ENCODE data around the gene UNC13A.
"Not testable (repeated sequence)": the region's sequence is repeated elsewhere in the genome, so short reads cannot be mapped to it uniquely, and the experiment has no call there.

UNC13A gene

GRCh38 chr19:17599780-17600179 lies 88.4 kb downstream of the UNC13A start:
- no peak for DNase-seq

GRCh38 chr19:17598953-17599352 lies 89.2 kb downstream of the UNC13A start:
- no peak for DNase-seq

GRCh38 chr19:17598063-17598462 lies 90.1 kb downstream of the UNC13A start:
- DNase-seq: not testable (repeated sequence)

DNA sequence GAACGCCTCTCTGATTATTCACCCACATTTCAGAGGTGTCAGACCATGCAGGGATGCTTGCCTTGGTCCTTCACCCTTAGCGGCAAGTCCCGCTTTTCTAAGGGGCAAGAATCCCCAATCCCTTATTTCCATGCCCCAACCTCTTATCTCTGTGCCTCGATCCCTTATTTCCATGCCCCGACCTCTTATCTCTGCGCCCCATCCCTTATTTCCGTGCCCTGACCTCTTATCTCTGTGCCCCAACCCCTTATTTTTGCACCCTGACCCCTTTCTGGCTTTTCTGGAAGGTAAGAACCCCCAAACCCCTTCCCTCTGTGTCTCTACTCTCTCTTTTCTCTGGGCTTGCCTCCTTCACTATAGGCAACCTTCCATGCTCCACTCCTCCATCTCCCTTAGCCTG lies 93.9 kb downstream of the UNC13A start:
- DNase-seq: not testable (repeated sequence)

DNA sequence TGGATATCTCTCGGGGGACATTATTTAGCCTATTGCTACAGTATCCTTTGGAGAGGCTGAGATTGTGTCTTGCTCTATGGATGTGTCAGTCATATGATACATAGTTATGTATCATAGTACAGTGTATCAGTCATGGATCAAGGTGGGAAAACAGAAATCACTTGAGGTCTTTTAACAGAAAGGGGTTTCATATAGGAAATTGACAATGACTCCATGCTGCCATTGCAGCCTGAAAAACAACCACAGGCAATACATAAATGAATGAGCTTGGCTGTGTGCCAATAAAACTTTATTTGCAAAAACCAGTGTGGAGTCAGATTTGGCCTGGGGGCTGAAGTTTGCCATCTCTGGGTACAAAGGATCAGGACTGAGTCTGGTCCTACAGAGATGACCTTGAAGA lies 97.3 kb downstream of the UNC13A start:
- DNase-seq: no peak

GRCh38 chr19:17585395-17585794 lies 102.8 kb downstream of the UNC13A start:
- DNase-seq: not testable (repeated sequence)

- DNase-seq: no peak
These were observed 104.0 kb downstream of the UNC13A start for GRCh38 chr19:17584132-17584531.

GRCh38 chr19:17582613-17583012 lies 105.5 kb downstream of the UNC13A start:
- no peak for DNase-seq

- DNase-seq: no peak
These were observed 106.8 kb downstream of the UNC13A start for GRCh38 chr19:17581211-17581874.

DNA sequence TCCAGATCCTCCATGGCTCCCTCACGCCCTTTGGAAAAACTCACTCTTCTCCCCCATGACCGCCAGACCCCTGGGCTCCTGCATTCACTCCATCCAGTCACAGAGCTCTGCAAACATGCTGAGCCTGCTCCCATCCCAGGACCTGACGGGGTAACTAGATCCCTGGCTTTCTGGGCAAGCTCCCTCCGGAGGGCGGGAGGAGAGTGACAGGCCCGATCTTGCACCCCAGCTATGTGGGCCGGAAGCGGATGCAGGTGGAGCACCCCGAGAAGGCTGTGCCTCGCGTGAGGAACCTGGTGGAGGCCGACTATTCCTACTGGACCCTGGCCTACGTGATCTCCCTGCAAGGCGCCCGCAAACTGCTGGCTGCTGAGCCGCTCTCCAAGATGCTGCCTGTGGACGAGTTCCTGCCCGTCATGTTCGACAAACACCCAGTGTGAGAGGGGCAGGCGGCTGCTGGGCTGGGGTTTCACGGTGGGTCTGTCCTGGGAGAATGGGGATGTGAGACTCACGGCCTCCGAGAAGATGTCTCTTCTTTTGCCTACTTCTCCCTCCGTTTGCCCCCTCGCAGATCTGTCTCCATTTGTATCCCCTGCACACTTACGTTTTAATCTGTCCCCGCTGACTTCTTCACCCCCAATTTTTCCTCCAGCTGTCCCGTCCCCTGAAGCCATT lies 107.5 kb downstream of the UNC13A start:
- no peak for DNase-seq

- DNase-seq: no peak
These were observed 108.4 kb downstream of the UNC13A start for GRCh38 chr19:17579661-17580244.

- DNase-seq: no peak
These were observed 110.6 kb downstream of the UNC13A start for GRCh38 chr19:17577457-17578097.

DNA sequence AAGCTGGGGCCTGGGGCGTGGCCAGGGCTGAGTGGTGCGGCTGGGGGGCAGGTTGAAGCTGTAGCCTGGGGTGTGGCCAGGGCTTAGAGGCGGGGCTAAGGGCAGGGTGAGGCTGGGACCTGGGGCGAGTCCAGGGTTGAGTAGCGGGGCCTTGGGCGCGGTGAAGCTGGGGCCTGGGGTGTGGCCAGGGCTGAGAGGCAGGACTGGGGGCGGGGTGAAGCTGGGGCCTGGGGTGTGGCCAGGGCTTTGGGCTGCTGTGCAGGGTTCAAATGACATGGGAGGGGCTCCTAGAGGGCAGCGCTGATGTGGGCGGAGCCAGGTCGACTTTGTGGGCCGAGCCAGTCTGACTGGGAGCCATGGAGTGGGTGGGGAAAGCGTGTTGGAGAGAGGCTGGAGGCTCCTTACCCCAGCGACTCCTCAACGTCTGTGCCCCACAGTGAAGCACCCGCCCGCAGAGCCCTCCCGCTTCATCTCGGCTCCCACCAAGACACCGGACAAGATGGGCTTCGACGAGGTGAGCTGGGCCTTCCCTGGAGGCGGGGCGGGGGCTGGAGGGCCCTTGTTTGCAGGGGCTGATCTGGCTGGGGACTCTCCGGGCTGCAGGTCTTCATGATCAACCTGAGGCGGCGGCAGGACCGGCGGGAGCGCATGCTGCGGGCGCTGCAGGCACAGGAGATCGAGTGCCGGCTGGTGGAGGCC lies 111.2 kb downstream of the UNC13A start:
- no peak for DNase-seq

DNA sequence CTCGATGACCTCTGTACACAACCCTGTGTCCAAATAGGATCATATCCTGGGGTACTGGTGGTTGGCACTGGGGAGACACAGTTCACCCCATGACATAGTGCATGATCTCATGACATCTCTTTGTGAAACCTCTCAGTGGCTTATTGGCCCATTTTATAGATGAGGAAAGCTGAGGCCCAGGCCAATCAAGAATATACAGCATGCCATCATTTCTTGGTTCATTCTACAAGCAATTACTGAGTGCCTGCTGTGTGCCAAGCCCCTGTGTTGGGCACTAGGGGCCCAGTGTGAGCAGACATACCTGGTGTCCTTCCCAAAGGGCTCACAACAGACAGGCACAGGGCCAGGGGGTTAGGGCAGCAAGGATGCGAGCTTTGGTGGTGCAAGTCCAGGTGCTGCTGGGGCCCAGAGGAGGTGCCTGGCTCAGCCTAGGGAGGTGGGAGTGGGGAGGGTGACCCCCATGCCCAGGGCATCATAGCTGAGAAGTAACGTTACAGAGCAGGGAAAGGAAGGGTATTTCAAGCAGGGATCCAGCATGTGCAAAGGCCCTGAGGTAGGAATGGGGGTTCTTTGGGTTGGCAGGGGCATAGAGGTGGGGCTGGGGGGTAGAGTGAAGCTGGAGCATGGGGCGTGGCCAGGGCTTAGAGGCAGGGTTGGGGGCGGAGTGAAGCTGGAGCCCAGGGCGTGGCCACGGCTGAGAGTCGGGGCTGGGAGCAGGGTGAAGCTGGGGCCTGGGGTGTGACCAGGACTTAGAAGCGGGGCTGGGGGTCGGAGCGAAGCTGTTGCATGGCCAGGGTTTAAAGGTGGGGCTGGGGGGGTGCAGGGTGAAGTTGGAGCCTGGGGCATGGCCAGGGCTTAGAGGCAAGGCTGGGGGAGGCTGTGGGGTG lies 112.0 kb downstream of the UNC13A start:
- DNase-seq: no peak

DNA sequence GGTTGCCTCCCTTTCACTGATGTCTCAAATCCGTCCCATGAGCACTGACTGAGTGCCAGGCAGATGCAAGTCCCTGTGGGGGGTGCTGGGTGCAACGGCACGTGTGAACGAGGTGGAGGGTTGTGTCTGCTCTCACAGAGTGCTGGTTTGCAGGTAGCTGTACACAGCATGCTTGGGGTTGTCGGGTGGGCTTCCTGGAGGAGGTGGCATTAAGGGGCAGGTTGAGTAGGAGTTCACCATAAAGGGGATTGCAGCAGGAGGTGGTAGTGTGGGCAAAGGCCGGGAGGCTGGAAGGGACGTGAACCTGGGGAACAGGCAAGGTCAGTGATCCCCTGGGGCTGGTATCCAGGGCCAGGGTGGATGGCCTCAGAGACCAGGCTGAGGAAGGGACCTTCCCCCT lies 115.5 kb downstream of the UNC13A start:
- DNase-seq: no peak

GRCh38 chr19:17570791-17571190 lies 117.4 kb downstream of the UNC13A start:
- no peak for DNase-seq

DNA sequence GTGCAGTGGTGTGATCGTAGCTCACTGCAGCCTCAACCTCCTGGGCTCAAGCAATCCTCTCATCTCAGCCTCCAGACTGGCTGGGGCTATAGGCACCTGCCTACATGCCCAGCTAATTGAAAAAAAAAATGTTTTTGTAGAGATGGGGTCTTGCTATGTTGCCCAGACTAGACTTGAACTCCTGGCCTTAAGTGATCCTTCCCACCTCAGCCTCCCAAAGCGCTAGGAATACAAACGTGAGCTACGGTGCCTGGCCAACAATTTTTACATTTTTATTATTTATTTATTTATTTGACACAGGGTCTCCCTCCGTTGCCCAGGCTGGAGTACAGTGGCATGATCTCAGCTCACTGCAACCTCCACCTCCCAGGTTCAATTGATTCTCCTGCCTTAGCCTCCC lies 117.9 kb downstream of the UNC13A start:
- not testable (repeated sequence) for DNase-seq

DNA sequence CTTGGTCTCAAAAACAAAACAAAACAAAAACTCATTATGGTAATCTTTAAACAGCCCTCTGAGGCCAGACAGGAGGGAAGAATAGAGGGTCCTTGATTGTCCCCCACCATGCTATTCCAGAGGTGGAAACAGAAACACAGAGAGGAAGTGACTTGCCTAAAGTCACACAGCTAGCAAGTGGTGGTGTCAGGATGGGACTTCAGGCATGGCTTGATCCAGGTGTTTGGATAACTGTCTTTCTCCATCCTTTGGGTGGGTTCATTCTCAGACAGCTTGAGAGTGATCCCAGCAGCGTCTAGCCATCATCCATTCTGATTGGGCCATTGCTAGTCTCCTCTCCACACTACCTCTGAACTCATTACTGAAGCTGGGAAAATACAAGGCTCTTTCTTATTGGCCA lies 120.2 kb downstream of the UNC13A start:
- DNase-seq: no peak

- DNase-seq: no peak
These were observed 122.5 kb downstream of the UNC13A start for GRCh38 chr19:17565611-17566010.

GRCh38 chr19:17564781-17565180 lies 123.4 kb downstream of the UNC13A start:
- DNase-seq: no peak

- no peak for DNase-seq
These were observed 125.6 kb downstream of the UNC13A start for GRCh38 chr19:17562561-17562960.

GRCh38 chr19:17562097-17562496 lies 126.1 kb downstream of the UNC13A start:
- no peak for DNase-seq
